Left kidney (tissue), 2 donors: ENCODE measurements around the gene NSFL1C. TPM values are rescaled to one million over a fixed set of nuclear protein-coding genes. Genes with fewer than 3 reads are reported as not detected.
A peak's percentile ranks its signal among the peaks of the same experiment; 100 is the strongest.

ENCODE experiments used
- DNase-seq: peaks from one replicate; pipeline ENCODE4 v3.0.0-alpha.2; 2013
- polyA plus RNA-seq: library from polyadenylated mRNA; unstranded; fragments of 120-200 nt; gene quantifications from one replicate; pipeline ENCODE4 v1.2.1, GENCODE V29; 2013; ENCODE audit not compliant: insufficient read length

The NSFL1C gene
- polyA plus RNA-seq, 1 donor = 104 TPM

DNA sequence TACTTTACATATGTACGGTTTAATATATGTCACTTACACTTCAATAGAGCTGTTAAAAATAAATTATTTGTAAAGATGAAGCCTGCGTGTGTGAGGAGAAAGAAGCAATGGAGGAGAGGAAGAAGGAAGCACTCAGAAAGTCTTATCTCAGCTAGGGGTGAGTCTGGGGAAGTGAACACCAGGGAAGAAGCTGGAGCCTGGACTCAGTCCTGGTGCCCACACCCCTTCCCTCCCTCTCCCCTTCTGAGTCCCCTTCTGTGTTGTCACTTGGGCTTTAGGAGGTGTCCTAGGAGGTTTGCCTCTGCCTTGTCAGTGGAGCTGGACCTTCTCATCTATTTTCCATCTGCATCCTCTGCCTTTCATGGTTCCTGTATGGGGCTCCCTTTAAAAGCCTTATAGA, 22.7 kb upstream of the NSFL1C start:
- DNase-seq = no peak

- no peak for DNase-seq
Measured at GRCh38 chr20:1486566-1486965, 19.9 kb upstream of the NSFL1C start.

GRCh38 chr20:1484438-1485116, 17.9 kb upstream of the NSFL1C start:
- DNase-seq = no peak

- DNase-seq = no peak
Measured at GRCh38 chr20:1479831-1480595, 13.4 kb upstream of the NSFL1C start.

GRCh38 chr20:1478566-1478965, 11.9 kb upstream of the NSFL1C start:
- DNase-seq = no peak

DNA sequence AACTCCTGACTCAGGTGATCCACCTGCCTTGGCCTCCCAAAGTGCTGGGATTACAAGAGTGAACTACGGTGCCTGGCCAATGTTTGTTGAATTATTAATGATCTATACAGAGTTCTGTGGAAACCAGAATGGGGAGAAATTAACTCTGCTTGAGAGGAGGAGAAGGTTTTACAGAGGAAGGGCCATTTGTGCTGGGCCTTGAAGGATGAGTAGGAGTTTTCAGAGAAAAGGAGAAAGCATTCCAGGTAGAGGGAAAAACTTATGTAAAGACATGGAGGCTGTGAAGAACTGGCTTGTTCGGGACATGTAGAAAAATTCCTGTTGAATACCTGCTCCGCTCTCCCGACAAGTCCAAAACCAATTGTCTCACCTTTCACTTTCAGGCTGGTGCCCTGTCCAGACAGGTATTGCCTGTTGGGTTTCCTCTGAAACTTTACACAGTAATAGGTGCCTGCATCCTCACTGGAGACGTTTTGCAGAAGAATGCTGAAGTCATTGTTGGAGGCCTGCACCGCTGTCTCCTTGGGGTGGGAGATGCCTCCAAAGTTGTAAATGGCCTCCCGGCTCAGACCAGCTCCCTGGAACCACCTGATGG, 11.3 kb upstream of the NSFL1C start:
- DNase-seq = no peak

- DNase-seq = no peak
Measured at GRCh38 chr20:1474817-1475603, 8.4 kb upstream of the NSFL1C start.

DNA sequence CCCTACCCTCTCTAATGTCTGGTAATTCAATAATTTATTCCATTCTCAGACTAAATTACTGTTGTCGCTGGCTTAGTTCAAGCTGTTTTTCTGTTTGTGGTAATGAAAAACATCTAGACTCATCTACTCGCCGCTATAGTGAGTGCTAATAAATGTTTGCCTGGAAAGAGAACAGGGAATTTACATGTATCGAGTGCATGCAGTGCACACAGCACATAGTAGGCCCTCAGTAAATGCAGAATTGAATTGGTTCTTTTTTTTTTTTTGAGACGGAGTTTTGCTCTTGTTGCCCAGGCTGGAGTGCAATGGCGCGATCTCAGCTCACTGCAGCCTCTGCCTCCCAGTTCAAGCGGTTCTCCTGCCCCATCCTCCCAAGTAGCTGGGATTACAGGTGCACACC, 7.7 kb upstream of the NSFL1C start:
- DNase-seq = no peak

DNA sequence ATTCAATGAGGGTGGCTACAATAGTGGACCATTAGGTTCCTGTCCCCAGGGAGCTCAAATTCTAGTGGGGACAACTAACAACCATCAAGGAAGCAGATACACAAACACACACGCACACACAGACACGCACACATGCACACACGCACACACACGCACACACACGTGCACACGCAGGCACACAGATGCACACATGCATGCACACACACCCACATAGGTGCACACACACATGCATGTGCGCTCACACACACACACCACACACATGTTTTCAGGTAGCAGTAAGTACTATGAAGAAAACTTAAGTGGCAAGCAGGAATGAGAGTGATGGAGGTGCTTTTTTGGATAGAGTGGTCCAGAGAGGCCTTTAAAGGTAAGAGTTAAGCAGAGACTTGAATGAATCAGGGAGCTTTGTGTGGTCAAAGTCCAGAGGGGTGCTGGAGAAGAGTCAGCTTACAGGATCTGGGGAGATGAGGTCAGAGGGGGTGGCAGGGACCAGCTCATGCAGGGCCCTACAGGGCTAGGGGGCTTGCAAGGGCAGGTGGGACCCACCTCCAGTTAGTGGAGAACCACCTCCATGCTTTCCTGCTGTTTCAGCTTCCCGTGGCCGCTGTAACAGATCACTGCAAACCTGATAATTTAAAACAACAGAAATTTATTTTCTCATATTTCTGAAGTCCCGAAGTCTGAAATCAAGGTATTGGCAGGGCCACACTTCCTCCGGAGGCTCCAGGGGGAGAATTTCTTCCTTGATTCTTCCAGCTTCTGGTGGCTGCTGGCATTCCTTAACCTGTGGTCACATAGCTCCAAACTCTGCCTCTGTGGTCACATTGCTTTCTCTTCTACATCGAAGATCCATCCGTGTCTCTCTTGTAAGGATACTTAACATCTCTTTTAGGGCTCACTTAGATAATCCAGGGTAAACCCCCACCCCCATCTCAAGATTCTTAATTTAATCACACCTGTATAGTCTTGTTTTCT, 6.9 kb upstream of the NSFL1C start:
- no peak for DNase-seq

- DNase-seq = no peak
Measured at GRCh38 chr20:1472556-1473245, 6.1 kb upstream of the NSFL1C start.

- DNase-seq = no peak
Measured at GRCh38 chr20:1471242-1471641, 4.6 kb upstream of the NSFL1C start.

DNA sequence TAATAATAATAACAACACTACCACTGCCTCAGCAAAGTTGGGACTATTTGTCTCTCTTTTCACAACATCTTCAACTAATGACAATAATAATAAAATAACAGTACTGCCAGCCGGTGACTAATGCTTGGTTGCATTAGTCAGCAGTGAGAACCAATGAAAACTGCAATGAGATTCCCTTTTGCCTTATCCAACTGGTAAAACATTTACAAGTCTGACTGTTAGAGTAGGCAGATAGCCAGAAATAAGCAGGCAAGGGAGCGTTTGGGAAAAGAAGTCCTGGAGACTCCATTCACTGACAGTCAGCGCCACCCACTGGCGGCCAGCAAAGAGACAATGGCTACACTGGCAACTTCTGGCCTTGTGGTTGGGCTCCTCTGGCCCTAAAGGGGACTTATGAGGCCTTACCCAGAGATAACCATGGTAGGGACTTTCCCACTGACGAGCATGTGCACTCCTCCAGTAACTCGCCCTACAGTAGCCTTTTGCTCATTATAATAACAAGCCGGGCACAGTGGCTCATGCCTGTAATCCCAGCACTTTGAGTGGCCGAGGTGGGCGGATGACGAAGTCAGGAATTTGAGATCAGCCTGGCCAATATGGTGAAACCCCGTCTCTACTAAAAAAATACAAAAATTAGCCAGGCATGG, 3.4 kb upstream of the NSFL1C start:
- DNase-seq = peak; percentile 78

DNA sequence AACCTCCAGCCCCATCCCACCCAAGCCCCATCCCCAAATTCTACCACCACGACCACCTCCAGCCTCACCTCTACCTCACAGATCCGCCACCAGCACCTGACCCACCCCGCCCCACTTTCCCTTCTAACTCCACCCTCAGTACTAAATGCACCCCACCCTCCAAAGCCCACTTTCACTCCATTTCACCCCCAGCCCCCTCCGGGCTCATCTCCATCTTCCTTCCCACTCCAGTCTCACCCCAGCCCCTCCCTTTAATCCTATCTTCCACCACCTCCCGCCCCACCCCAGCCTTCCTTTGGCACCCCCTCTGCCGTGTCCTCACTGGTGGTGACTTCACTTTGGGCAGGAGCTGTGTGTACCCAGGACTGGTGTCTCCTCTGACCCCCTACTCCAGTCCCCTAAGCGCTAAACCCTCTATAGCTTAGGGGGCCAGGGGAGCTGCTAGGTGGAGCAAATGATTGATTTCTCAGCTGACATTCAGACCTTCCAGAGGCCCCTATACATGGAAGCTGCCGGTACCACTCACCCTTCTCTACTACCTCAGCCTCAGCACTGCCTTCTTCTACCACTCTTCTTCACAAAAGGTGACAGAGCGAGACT, 2.8 kb upstream of the NSFL1C start:
- DNase-seq = no peak

DNA sequence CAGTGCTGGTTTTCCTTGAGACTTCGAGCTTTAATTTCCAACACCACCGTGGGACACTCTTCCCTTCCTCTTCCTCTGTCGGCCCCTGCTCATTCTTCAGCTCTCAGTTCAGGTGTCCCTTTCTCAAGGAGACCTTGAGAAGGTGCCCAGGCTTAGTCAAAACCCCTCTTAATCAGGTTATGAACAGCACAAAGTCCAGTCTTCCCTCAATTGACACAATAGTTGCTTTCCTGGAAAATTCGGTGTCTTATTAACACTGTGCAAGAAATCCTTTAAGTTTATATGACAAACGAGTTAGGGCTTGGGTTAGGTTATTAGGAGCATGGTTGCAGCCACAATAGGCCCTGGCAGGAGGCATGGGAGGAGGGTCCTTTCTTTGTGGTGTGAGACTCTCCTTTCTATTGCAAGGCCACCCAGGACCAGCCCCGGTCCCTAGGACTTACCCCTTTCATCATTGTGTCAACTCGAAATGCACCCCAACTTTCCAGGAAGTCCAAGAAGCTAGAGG, 1.5 kb upstream of the NSFL1C start:
- no peak for DNase-seq

- DNase-seq = no peak
Measured at GRCh38 chr20:1467355-1468116, 887 bp upstream of the NSFL1C start.

DNA sequence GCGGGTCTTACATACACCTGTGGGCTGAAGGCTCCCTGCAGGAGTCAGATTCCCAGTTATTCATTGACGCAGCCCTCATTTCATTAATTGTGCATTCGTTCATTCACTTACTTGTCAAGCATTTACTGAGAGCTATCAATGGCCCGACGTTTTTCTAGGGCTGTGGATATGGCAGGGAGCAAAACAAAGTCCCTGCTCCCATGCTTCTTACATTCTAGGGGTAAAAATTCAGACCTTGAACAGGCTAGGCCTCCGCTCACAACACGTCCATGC, 369 bp upstream of the NSFL1C start:
- DNase-seq = no peak

DNA sequence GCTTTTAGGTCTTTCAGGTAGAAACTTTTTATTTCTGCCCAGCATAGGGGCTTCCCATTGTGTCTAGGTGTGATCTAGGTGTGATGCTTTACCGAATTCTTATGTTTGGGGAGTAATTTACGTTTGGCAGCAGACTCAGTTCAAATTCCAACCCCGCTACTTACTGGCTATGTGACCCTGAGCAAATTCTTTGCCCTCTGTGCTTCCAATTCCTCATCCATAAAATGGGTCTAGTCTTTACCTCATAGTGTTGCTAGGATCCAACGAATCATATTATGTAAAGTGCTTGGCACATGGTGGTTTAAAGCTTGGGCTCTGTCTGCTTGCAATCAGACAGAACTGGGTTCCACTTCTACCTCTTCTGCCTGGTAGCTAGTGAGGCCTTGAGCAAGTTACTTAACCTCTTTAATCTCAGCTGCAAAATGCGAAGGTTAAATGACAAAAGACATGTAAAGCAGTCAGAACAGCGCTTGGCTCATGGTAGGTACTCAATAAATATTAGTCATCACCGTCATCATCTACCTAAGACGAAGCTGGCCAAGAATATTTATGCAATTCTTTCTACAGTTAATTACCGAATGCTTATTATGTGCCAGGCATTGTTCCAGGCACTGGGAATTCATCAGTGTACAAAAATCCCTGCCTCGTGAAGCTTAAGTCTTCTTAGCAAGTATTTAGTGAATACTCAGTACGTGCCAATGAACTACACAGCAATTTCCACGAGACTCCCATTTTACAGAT, 1.0 kb downstream of the NSFL1C start:
- no peak for DNase-seq

- DNase-seq = no peak
Measured at GRCh38 chr20:1463971-1464570, 2.6 kb downstream of the NSFL1C start.
